NCI-H1436 (cell line): ENCODE data around the gene FOXC2.

Experiments
- DNase-seq: peaks from one replicate; lab custom pipeline; 2025; lab: John Stamatoyannopoulos, UW

The FOXC2 gene

DNA sequence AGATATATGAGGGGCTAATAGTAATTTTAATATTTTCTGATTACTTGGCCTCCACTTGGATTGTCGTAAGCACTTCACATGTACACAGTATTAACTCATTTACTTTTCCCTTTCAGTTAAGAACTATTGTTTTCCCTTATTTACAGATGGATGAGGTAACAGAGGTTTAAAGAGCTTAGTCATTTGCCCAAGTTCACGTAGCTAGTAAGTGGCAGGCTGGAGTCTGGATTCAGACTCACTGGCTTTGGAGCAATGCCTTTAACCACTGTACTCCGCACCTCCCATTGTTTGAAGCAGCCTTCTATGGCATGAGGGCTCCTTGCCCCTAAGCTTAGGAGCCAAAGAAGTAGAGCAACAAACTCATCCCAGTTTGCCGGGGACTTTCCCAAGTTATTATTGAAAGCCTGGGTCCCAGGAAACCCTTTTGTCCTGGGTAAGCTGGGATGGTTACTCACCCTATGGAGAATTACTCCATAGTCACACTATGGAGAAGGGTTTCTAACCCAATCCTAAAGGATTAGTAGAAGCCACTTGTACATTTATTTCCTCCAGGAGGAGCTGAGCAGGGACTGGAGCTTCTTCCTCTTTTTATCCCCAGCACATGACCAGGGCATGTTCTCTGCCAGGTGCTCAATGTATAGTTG is 24.0 kb downstream of the FOXC2 start:
- no peak for DNase-seq

DNA sequence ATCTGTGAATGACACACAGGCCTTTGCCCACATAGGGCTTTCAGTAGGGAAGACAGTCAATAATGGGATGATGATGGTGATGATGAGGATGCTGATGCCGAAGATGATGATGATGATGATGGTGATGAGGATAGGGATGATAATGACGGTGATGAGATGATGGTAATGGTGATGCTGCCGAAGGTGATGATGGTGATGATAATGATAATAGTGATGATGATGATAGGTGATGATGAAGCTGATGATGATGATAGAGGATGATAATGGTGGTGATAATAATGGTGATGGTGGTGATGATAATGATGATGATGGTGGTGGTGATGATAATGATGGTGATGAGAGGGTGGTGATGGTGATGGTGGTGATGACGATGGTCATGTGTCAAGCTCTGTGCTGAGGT is 24.6 kb downstream of the FOXC2 start:
- no peak for DNase-seq

DNA sequence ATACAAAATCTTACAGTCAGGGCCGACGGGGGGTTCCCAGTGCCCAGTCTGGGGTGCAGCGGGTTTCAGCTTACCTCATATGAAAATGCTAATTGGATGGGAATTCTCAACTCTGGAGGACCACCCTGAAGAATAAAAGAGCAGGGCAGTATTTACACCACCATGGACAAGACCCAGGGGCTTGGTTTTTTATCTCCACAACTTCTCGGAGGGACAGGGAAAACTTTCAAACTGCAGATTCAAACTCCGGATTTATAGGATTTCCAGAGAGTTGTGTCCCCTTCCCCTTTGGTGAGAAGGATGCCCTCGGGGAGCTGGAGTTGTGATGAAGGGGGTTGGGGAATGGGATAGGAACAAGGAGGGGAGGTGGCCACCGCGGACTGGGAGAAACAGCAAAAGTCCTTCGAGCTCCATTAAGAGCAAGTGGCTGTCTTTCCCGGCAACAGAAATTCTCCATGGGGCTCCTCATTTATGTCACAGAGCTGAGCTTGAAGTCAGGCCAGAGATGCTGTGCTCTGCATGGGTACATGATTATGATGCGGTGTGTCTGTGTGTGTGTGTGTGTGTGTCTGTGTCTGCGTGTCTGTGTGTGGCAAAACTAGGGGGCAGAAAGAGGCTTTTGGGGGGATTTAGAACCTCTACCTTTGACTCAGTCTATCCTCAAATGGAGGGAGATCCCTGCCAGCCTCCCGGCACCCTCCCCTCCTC is 27.4 kb downstream of the FOXC2 start:
- DNase-seq, result no peak

DNA sequence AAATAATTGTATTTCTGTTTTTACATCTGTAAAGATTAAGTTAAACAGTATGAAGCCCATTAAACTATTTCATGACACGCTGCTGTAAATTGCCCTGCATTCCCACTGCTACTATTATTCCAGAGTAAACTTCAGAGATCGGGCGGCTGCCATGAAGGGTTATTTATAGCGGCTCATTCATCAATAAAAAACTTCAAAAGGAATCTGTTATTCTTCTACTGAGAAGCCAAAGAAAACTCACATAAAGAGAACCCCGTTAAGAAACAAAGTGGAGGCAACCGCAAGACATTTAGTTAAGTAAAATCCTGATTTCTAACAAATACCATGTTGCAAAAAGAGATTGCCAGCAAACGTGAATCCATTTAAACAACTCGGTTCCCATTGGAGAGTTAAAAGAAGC is 28.1 kb downstream of the FOXC2 start:
- DNase-seq, result no peak

DNA sequence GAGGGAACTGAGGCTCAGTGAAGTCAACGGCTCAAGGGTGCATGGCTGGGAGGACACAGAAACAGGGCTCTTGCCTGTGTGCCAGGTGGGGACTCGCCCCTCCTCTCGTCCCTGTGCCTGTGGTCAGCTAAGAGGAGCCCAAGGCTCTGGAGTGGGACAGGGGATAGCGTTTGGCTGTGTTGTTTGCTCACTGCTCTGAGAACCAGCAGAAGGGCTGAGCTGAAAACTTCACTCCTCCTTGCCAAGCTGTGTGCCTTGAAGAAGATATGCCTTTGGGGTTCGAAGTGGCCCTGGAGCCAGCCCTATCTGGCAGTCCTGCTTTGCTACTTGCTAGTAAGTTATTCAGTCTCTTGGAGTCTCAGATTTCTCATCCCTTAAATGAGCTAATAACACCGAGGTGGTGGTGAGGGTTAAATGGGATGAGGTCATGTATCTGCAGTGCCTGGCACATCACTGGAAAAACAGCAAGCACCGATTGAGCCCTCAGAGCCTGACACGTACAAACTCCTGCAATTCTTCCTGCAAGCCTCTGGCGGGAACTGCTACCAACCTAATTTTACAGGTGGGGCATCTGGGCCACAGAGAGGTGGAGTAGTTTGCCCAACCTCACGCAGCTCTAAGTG is 29.5 kb downstream of the FOXC2 start:
- DNase-seq, result no peak

DNA sequence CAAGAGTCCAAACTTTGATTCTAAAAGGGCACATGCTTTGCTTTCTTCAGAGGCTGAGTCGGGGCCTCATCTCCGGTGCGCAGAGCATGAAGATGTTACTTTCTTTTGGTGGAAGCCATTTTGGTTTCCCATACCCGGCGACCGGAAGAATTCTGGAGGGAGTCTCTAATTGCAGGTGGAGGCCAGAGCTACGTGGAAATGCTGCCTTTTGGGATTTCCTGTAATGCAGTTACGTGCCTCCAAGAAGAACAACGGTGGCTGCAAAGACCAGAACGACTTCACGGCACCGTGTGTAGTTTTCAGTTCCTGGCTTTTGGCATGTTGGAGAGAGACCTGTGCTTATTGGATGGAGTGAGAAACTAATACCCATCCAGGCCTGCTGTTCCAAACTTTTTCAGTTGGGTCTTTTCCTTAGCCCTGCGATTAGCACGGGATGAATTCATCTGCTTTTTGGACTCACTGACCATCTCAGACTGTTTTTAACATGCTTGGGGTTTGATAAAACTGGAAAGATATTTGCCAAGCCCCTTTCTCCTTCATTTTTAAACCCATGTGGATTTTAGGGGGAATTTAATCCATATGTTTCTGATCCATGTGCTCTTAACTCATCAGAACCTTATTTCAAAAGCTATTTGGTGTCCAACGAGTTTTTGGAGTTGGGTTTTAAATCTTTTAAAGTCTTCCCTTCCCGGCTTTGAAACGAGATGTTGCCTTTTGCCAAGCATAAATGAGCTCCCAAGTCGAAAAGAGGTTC is 30.7 kb downstream of the FOXC2 start:
- no peak for DNase-seq

DNA sequence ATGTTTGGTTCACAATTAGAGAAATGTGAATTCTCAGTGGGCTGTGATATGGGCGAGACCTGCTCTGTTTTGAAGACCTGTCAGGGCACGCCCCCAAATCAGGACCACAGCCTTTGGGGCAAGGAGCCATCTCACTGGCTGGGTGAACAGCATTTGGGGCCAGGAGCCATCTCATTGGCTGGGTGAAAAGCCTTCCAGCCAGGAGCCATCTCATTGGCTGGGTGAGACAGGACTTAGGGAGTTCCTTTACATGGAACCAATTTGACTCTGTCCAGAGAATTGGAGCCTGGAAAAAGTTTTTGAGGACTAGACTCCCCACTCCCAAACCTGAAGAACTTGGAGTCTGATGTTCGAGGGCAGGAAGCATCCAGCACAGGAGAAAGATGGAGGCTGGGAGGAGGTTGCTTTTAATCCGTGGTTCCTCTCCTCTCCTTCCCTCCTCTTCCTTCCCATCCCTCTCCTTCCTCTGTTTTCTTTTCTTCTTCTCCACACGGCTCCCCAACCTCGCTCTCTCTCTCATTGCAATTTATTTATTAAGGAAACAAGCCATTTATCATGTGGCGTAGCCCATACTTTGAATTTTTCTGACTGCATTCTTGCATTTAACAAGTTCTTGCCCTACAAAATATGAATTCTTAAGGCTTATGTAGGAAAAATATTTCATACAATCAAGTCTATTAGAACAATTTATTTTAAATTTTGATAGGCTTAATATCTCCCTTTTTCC is 31.4 kb downstream of the FOXC2 start:
- DNase-seq, result no peak

DNA sequence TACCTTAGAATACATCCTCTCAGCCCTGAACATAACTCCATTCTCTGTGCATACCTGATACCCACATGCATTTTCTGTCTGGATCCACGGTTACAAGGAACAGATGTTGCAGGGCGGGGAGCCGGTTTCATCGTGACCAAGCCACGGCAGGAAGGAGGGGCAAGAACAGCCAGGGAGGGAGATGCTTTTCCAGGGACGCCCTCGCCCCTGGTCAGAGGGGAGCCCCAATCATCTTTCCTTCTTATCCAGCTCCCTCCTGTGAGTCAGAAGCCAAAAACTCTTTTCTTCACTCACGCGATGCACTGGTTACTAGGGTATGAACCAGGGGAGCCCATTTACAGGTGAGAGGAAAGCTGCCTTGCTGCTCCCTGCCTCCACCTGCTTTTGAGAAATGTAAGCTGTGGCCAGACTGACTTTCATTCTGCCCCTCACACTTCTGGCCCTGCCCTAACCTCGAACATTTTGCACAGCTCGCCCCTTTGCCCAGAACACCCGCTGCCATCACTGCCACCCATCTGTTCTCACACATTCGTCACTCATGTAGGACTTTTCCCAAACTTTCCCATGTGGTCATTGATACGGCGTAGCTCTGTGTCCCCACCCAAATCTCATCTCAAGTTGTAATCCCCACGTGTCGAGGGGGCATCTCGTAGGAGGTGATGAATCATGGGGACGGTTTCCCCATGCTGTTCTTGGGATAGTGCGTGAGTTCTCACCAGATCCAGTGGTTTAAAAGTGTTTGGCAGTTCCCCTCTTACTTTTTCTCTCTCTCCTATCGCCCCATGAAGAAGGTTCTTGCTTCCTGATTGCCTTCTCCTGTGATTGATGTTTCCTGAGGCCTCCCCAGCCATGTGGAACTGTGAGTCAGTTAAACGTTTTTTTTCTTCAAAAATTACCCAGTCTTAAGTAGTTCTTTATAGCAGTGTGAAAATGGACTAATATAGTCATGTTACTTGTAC is 32.3 kb downstream of the FOXC2 start:
- no peak for DNase-seq

DNA sequence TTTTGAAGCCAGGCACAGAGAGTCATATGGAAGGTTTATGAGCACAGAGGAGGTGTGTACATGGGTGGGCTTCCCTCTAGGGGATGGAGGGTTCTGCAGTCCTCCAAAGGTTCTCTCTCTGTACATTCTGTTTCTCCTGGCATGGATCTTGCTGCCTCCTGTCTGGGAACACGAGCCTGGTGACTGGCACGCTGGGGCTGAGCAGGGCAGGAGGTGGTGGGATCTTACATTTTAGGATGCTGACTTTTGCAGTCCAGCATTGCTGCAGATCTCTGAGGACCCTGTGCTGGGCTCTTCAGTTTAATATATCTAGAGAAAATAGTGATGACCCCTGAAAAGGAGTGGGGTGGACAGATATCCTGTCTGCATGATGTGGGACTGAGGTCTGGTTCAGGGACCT is 34.7 kb downstream of the FOXC2 start:
- DNase-seq, result no peak

DNA sequence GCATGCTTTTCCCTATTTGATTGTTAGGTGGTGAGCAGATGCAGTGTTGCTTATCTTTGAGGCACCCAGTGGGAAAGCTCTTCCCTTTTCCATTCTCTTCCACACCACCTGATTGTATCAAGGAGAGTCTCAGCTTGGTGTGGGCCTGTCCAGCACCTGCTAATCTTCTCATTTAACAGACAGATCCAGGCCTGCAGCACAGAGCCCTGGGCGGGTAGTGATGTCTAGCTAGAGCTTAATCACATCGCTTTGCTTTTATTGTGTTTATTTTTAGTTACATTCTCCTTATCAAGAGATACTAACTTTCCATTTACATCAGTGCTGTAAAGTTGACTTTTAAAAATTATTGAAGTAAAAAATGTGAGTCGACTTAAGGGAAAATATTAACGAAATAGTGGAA is 35.9 kb downstream of the FOXC2 start:
- no peak for DNase-seq

DNA sequence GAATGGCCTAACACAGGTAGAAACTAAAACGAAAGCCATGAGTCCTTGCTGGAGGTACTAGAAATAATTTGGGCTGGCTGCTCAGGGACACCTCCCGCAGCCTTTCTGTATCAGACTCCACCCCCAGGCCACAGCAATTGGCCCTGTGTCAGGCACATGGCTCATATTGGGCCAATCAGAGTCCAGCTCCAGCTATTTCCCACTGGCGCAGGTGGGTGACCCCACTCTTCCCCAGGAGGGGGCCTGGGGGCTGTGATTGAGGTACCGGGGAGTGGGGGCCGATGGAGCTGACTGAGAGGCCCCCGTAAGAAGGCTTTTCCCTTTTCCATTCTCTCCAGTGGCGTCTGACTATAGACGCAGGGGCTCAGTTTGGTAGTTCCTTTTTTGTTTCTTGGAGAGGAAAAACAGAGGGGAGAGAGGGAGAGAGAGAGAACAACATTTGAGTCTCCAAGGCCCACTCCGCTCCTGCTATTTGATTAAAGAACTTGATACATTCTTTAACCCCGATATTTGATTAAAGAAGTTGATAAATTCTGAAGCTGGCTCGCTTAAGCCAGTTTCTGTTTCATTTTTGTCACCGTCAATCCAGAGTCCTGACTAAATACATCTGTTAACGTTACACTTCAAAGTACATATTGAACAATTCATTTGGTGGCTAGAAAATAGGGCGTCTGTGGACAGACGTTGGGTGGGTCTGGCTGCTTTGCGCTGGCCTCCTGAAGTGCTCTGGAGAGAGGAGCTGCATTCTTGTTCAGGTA is 38.0 kb downstream of the FOXC2 start:
- no peak for DNase-seq

DNA sequence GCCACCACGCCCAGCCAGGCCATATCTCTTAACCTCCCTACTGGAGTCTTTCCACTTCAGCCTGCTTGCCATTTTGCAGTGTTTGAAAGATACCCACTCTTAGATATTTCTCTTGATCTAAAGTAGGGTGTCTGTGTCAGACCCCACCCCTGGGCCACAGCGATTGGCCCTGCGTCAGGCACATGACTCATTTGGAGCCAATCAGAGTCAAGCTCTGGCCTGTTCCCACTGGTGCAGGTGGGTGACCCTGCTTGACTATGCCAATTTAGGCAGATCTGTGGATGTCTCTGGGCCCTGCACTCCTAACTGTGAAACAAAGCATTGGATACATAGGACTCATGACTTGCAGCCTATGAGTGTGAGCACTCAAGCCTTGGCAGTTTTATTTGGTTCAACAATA is 39.3 kb downstream of the FOXC2 start:
- DNase-seq, result no peak

DNA sequence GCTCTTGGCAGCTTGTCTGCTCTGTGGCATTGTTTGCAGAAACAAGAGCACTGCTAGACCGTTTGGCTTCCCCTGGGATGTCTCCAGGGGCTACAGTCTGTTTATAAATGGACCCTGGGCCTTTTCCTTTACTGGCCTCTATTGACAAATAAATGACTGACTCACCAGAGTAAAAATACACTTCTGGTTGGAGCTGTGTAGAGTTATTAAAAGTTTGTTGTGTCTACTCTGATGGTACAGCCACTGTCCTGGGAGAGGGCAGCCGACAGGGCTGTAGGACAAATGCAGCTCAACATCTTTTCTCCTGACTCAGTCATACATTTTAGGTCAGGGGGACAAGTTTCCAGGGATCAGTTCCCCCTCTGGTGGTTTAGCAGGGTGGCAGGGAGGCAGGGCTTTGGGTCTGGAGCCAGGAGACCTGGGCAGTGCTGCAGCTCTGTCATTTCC is 41.7 kb downstream of the FOXC2 start:
- no peak for DNase-seq

DNA sequence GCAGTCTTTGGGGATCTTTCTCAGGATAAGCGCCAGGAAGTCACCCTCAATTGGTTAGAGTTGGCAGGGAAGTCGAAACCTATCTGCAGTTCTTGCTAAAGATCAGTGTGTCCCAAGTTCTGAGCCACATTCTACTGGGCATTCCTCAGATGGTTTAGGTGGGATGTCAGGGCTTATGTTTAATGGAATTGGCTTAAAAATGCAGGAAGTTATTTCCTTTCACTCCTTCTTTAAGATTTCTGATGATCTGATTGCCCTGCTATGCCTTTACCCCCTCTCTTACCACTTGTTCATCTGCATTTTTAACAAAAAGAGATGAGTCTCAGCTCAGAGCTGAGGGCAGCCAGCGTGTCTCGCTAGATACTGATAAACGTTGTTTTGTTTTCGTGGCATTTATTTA is 42.5 kb downstream of the FOXC2 start:
- DNase-seq, result no peak

DNA sequence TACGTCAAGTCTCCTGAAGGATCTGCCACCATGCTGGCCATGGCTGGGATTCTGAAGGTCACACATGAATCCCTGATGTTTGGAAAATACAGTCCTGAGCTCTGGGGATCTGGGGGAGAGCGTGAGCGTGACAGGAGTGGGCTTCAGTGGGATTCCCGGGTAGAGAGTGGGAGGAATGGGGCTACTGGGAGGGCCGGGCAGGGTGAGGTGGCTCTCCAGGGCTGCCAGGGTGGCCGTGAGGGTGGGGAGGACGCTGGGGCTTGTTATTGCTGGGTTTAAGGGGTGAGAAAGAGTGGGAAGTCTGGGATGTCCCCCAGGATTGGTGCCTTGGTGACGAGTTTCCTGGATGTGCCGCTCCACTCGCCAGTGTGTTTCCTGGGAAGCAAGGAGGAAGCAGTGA is 43.0 kb downstream of the FOXC2 start:
- DNase-seq, result no peak

DNA sequence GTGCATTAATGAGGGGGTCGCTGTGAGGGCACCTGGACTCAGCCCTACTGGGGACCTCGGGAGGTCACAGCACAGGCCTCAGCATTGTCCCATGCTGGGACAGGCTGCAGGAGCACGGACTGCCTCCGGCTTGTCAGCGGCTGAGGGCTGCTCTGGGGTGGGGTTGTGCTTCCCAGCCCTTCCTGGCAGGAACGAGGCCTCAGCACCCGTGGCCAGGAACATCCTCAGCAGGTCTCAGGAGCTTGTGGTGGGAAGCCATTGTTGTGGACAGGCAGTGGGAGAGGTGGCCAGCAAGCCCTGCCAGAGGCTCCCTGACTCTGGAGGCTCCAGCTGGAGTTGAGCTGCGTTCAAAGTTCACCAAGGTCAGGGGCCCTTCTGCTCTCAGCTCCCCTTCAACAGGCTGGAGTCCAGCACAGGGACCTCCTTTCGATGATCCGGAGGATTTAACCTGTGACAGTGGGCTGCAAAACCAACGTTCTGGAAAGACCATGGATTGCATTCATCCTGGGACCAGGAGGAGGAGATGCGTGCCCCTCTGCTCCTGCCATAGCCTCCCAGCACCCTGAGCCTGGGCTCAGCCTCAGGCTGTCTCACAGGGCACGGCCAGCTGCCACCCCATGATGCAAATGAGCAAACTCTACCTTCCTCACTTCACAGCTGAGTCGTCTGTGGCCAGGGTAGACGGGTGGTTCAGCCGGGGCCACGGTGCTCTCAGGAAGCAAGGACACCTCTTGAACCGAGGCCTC is 44.3 kb downstream of the FOXC2 start:
- no peak for DNase-seq

DNA sequence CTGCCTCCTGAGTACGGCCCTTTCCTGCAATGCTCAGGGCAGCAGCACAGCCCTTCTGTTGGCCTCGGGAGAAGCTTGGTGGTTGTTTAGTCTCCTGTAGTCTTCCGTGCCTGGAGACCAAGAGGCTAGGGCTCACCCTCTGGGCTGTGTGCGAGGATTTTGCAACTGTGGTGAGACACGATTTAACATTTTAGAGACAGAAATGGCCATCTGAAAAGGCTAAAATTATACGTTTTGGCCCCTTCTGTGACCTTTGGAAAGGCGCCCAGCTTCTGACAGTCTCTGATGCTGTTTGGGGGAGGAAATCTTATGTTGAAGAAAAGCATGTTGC is 44.9 kb downstream of the FOXC2 start:
- DNase-seq, result no peak

DNA sequence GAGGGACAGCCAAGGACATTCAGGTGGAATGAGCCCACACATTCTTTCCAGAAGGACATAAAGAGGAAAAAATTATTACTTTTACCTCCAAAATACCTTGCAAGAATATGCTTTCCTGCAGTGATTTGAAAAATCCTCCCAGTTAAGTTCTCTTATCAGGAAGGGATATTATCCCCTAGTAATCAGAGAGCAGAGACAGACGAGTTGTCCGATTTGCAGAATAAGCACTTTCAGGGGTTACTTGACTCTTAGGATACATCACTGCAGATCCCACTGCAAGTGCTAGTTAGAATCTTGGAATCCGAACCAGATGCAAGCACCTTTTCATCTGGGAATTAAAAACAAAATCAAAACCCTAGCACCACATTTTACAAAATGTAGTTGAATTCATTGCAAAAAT is 45.3 kb downstream of the FOXC2 start:
- no peak for DNase-seq

DNA sequence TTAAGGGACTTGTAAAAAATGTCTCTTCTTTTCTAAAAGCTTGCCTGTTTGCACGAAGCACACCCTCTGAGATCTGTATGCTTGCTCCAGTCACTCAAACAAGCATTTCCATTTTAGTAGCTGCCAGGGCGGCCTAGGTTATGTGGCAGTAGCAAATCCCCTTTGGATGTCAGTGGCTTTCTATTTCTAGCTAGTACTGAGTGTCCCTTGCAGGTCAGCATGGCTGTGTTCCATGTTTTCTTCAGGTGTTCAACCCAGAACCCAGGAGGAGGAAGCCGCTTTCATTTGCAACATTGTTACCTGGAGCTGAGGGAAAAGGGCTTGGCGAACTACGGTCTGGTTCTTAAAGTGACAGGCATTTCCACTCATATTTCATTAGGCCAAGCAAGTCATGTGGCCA is 48.1 kb downstream of the FOXC2 start:
- DNase-seq, result no peak

DNA sequence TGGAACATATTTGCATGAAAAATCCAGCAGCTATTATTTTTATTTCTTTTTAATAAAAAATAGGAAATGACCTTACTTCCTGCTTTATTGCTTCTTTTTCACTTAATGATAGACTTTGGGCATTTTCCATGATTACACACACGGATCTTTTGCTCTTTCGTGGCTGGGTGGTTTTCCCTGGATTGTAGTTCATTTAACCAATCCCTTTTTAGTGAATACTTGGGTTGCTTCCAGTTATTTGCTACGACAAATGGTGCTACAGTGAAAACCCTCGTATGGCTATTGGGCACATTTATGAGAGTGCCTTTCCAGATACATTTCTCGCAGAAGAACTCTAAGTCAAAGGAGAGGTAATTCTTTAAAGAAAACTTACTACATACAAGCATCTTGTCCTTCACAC is 50.3 kb downstream of the FOXC2 start:
- no peak for DNase-seq
